PFSK-1 (cell line): ENCODE measurements around the gene SCNN1G.

Source experiments
- FOXP2 ChIP-seq: optimal IDR thresholded peaks from 2 replicates; pipeline ENCODE3; 2011; ENCODE audit warnings: borderline replicate concordance, control low read depth, inconsistent platforms; ENCODE audit not compliant: insufficient read depth; ENCODE audit errors: extremely low read length, extremely low read depth
- POLR2AphosphoS5 ChIP-seq: IDR thresholded peaks from 2 replicates; pipeline ENCODE4 v1.6.1; 2012; ENCODE audit warnings: low read depth, mild to moderate bottlenecking, control low read depth, low read length, moderate library complexity
- SIN3A ChIP-seq: IDR thresholded peaks from 2 replicates; pipeline ENCODE4 v1.6.1; 2012; ENCODE audit warnings: mild to moderate bottlenecking, low read length, moderate library complexity, borderline replicate concordance; ENCODE audit not compliant: insufficient read depth
- TAF1 ChIP-seq: IDR thresholded peaks from 2 replicates; pipeline ENCODE4 v1.6.1; 2012; ENCODE audit warnings: low read length, control low read depth, borderline replicate concordance; ENCODE audit not compliant: insufficient read depth
- TF ChIP-seq, protein P1 (sequence below), 2 experiments: IDR thresholded peaks; 2 replicates each; pipeline versions ENCODE4 v1.6.1 to v1.8.0; 2011 to 2012; ENCODE audit warnings: low read depth in 2 of 2, low read length in 2 of 2, control low read depth in 1 of 2, inconsistent platforms in 1 of 2, mild to moderate bottlenecking in 1 of 2, moderate library complexity in 1 of 2; ENCODE audit not compliant: insufficient read depth in 1 of 2

DNA sequence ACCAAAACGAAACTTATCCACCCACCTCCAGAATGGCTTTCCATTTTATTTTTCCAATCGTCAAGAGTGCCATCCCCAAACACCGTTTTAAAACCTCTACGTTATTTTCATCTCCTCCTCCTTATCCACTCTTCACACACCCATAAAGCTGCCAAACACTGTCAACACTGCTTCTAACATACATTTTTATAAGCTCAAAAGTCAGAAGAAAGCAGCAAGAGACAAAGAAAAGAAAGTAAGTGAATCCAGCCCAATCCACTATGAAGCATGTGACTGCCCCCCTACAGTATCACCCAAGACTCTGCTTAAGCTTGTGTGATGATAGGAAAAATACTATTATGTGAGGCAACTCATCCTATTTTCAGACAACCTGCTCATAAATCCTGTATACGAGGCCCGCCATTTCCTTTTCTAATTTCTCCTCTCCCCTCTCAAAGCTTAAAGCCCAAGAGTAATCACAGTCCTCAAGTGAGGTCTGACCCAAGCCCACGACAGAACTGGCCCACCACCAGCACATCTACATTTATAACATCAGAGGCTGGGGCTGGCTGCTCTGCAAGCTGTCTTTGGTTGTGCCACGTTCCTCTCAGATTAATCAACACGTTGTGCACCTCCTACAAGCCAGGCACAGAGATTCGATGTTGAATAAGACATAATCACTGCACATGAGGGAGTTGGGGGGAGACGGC is 49.6 kb upstream of the SCNN1G start:
- TF ChIP-seq TAF1 (no peak), POLR2AphosphoS5 (no peak), SIN3A (no peak), FOXP2 (no peak)
- TF ChIP-seq, protein P1, sequence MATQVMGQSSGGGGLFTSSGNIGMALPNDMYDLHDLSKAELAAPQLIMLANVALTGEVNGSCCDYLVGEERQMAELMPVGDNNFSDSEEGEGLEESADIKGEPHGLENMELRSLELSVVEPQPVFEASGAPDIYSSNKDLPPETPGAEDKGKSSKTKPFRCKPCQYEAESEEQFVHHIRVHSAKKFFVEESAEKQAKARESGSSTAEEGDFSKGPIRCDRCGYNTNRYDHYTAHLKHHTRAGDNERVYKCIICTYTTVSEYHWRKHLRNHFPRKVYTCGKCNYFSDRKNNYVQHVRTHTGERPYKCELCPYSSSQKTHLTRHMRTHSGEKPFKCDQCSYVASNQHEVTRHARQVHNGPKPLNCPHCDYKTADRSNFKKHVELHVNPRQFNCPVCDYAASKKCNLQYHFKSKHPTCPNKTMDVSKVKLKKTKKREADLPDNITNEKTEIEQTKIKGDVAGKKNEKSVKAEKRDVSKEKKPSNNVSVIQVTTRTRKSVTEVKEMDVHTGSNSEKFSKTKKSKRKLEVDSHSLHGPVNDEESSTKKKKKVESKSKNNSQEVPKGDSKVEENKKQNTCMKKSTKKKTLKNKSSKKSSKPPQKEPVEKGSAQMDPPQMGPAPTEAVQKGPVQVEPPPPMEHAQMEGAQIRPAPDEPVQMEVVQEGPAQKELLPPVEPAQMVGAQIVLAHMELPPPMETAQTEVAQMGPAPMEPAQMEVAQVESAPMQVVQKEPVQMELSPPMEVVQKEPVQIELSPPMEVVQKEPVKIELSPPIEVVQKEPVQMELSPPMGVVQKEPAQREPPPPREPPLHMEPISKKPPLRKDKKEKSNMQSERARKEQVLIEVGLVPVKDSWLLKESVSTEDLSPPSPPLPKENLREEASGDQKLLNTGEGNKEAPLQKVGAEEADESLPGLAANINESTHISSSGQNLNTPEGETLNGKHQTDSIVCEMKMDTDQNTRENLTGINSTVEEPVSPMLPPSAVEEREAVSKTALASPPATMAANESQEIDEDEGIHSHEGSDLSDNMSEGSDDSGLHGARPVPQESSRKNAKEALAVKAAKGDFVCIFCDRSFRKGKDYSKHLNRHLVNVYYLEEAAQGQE (IDR thresholded peaks at IDR 0.05; ENCODE audit: insufficient read depth in 1 of 2, low read depth in 2 of 2, low read length in 2 of 2), result no peak
